ENCODE results near the gene CRACR2A.

- TF ChIP-seq, protein P1, sequence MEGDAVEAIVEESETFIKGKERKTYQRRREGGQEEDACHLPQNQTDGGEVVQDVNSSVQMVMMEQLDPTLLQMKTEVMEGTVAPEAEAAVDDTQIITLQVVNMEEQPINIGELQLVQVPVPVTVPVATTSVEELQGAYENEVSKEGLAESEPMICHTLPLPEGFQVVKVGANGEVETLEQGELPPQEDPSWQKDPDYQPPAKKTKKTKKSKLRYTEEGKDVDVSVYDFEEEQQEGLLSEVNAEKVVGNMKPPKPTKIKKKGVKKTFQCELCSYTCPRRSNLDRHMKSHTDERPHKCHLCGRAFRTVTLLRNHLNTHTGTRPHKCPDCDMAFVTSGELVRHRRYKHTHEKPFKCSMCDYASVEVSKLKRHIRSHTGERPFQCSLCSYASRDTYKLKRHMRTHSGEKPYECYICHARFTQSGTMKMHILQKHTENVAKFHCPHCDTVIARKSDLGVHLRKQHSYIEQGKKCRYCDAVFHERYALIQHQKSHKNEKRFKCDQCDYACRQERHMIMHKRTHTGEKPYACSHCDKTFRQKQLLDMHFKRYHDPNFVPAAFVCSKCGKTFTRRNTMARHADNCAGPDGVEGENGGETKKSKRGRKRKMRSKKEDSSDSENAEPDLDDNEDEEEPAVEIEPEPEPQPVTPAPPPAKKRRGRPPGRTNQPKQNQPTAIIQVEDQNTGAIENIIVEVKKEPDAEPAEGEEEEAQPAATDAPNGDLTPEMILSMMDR (IDR thresholded peaks at IDR 0.05) = no peak
- TF ChIP-seq POLR2A (IDR thresholded peaks at IDR 0.05) = no peak
These were observed 9.1 kb downstream of the CRACR2A start for GRCh38 chr12:3743803-3744202.
